IMR-90 (cell line): Measurements from ENCODE around the gene SDS. TPM values are rescaled to one million over a fixed set of nuclear protein-coding genes. Genes with fewer than 3 reads are reported as not detected.

Experiments
- ATAC-seq: fragments of 200-7000 bp; cut with Tn5 transposase; 2 replicates; pipeline ENCODE4 v1.9.1; 2020; ENCODE audit warnings: low read depth, mild to moderate bottlenecking, moderate library complexity
- BruUV-seq: library from RNA; stranded (reverse); fragments of 400-500 nt; replicated peaks from 2 replicates; lab custom pipeline; 2021; lab: Mats Ljungman, UMichigan
- CTCF ChIA-PET: fragments of 300-600 bp; formaldehyde crosslinking; extraction: SDS; loops from one replicate; lab custom pipeline; 2021; ENCODE audit warnings: antibody characterized with exemption; lab: Yijun Ruan, JAX
- POLR2A ChIA-PET: fragments of 300-600 bp; sonication (Branson Sonifier 250); formaldehyde crosslinking; loops from one replicate; lab custom pipeline; 2022; ENCODE audit warnings: antibody characterized with exemption; ENCODE audit not compliant: unreplicated experiment; lab: Charles Lee
- DNase-seq: peaks from one replicate; pipeline ENCODE4 v3.0.0; 2013
- H2AFZ ChIP-seq: replicated peaks from 2 replicates; pipeline ENCODE3; 2013; ENCODE audit warnings: low read length, mild to moderate bottlenecking; ENCODE audit not compliant: poor library complexity
- H2AK5ac ChIP-seq: 2 replicates; pipeline ENCODE4 v1.6.1; 2013; ENCODE audit warnings: low read depth, low read length, inconsistent platforms
- H2AK9ac ChIP-seq: replicated peaks from 2 replicates; pipeline ENCODE3; 2013; ENCODE audit warnings: mild to moderate bottlenecking, low read depth, low read length, moderate library complexity; ENCODE audit not compliant: poor library complexity
- H2BK120ac ChIP-seq: 2 replicates; pipeline ENCODE4 v1.6.1; 2013; ENCODE audit warnings: low read depth, low read length, inconsistent platforms
- H2BK15ac ChIP-seq: 3 replicates; pipeline ENCODE4 v1.6.1; 2013; ENCODE audit warnings: low read depth, low read length, inconsistent platforms
- H2BK20ac ChIP-seq: 2 replicates; pipeline ENCODE4 v1.6.1; 2013; ENCODE audit warnings: low read depth, mild to moderate bottlenecking, inconsistent platforms, low read length, moderate library complexity
- H2BK5ac ChIP-seq: 2 replicates; pipeline ENCODE4 v1.6.1; 2013; ENCODE audit warnings: mild to moderate bottlenecking, low read depth, low read length, inconsistent platforms; ENCODE audit not compliant: poor library complexity, severe bottlenecking
- H3K14ac ChIP-seq: replicated peaks from 2 replicates; pipeline ENCODE4 v1.6.1; 2013; ENCODE audit warnings: low read depth, low read length, inconsistent platforms
- H3K18ac ChIP-seq: 2 replicates; pipeline ENCODE4 v1.6.1; 2013; ENCODE audit warnings: low read depth, low read length, control low read depth
- H3K23ac ChIP-seq: 2 replicates; pipeline ENCODE4 v1.6.1; 2013; ENCODE audit warnings: low read depth, low read length, inconsistent platforms
- H3K27ac ChIP-seq: 2 replicates; pipeline ENCODE4 v1.5.1; 2013; ENCODE audit warnings: mild to moderate bottlenecking, control low read depth, low read length; ENCODE audit not compliant: insufficient read depth
- H3K27me3 ChIP-seq: 2 replicates; pipeline ENCODE4 v1.6.1; 2013; ENCODE audit warnings: low read length; ENCODE audit not compliant: control insufficient read depth, insufficient read depth
- H3K36me3 ChIP-seq: 2 replicates; pipeline ENCODE4 v1.6.1; 2013; ENCODE audit warnings: low read length, mixed read lengths; ENCODE audit not compliant: control insufficient read depth, insufficient read depth
- H3K4ac ChIP-seq: 2 replicates; pipeline ENCODE4 v1.6.1; 2013; ENCODE audit warnings: low read depth, low read length, inconsistent platforms
- H3K4me1 ChIP-seq: 2 replicates; pipeline ENCODE4 v1.6.1; 2013; ENCODE audit warnings: low read length, mixed read lengths; ENCODE audit not compliant: control insufficient read depth, insufficient read depth
- H3K4me2 ChIP-seq: 2 replicates; pipeline ENCODE4 v1.6.1; 2013; ENCODE audit warnings: low read depth, mild to moderate bottlenecking, control low read depth, low read length, moderate library complexity
- H3K4me3 ChIP-seq: 2 replicates; pipeline ENCODE4 v1.5.1; 2013; ENCODE audit warnings: low read depth, mild to moderate bottlenecking, control low read depth, low read length, moderate library complexity; ENCODE audit not compliant: insufficient read depth
- H3K56ac ChIP-seq: 2 replicates; pipeline ENCODE4 v1.6.1; 2013; ENCODE audit warnings: low read length, inconsistent platforms; ENCODE audit not compliant: insufficient read depth; ENCODE audit errors: extremely low read depth
- H3K79me1 ChIP-seq, 2 experiments: 2 replicates each; pipeline ENCODE4 v1.6.1; 2013; ENCODE audit warnings: low read length in 2 of 2, inconsistent platforms in 1 of 2, low read depth in 1 of 2
- H3K9ac ChIP-seq: 2 replicates; pipeline ENCODE4 v1.6.1; 2013; ENCODE audit warnings: low read depth, low read length, control low read depth
- H3K9me1 ChIP-seq: 2 replicates; pipeline ENCODE4 v1.6.1; 2013; ENCODE audit warnings: low read length, inconsistent platforms; ENCODE audit not compliant: insufficient read depth
- H3K9me3 ChIP-seq: 2 replicates; pipeline ENCODE4 v1.6.1; 2013; ENCODE audit warnings: low read length; ENCODE audit not compliant: control insufficient read depth, insufficient read depth
- H4K20me1 ChIP-seq: 2 replicates; pipeline ENCODE4 v1.6.1; 2013; ENCODE audit warnings: low read length, inconsistent platforms; ENCODE audit not compliant: insufficient read depth
- H4K5ac ChIP-seq: 2 replicates; pipeline ENCODE4 v1.6.1; 2013; ENCODE audit warnings: mild to moderate bottlenecking, low read depth, low read length, control low read depth
- H4K8ac ChIP-seq, 2 experiments: 2 replicates each; pipeline ENCODE4 v1.6.1; 2013; ENCODE audit warnings: low read depth in 2 of 2, low read length in 2 of 2, control low read depth in 1 of 2, inconsistent platforms in 1 of 2
- H4K91ac ChIP-seq: 2 replicates; pipeline ENCODE4 v1.6.1; 2013; ENCODE audit warnings: low read depth, low read length, inconsistent platforms; ENCODE audit not compliant: insufficient read depth
- BHLHE40 ChIP-seq: fragments of 150-350 bp; IDR thresholded peaks from 2 replicates; pipeline ENCODE4 v1.6.1; 2016; ENCODE audit warnings: mild to moderate bottlenecking, low read depth, low read length
- CEBPB ChIP-seq: IDR thresholded peaks from 2 replicates; pipeline ENCODE4 v1.6.1; 2012; ENCODE audit warnings: low read depth, low read length, improper control_type of control experiment
- CHD1 ChIP-seq: IDR thresholded peaks from 2 replicates; pipeline ENCODE4 v1.6.1; 2012; ENCODE audit warnings: low read depth, low read length, improper control_type of control experiment
- CTCF ChIP-seq: conservative IDR thresholded peaks from 2 replicates; pipeline ENCODE4 v1.5.1; 2012; ENCODE audit warnings: mild to moderate bottlenecking, low read depth, low read length, improper control_type of control experiment
- ELK1 ChIP-seq: fragments of 150-350 bp; IDR thresholded peaks from 2 replicates; pipeline ENCODE4 v1.6.1; 2016; ENCODE audit warnings: low read depth, mild to moderate bottlenecking, low read length, moderate library complexity, borderline replicate concordance
- FOS ChIP-seq: fragments of 150-350 bp; IDR thresholded peaks from 2 replicates; pipeline ENCODE4 v1.6.1; 2016; ENCODE audit warnings: low read depth, low read length
- MAFK ChIP-seq: IDR thresholded peaks from 2 replicates; pipeline ENCODE4 v1.6.1; 2012; ENCODE audit warnings: low read depth, low read length, improper control_type of control experiment
- MAZ ChIP-seq: IDR thresholded peaks from 2 replicates; pipeline ENCODE4 v1.6.1; 2012; ENCODE audit warnings: low read depth, mild to moderate bottlenecking, low read length, improper control_type of control experiment, moderate library complexity, borderline replicate concordance
- POLR2A ChIP-seq: IDR thresholded peaks from 2 replicates; pipeline ENCODE4 v1.6.1; 2012; ENCODE audit warnings: mild to moderate bottlenecking, low read depth, low read length
- RAD21 ChIP-seq: IDR thresholded peaks from 2 replicates; pipeline ENCODE4 v1.6.1; 2012; ENCODE audit warnings: low read length, improper control_type of control experiment
- RFX5 ChIP-seq: IDR thresholded peaks from 2 replicates; pipeline ENCODE4 v1.8.0; 2012; ENCODE audit warnings: low read depth, mild to moderate bottlenecking, low read length, moderate library complexity
- SMC3 ChIP-seq: fragments of 150-350 bp; IDR thresholded peaks from 2 replicates; pipeline ENCODE4 v1.6.1; 2016; ENCODE audit warnings: low read depth, mild to moderate bottlenecking, antibody characterized with exemption, low read length, moderate library complexity
- USF2 ChIP-seq: fragments of 150-350 bp; IDR thresholded peaks from 2 replicates; pipeline ENCODE4 v1.6.1; 2017; ENCODE audit warnings: mild to moderate bottlenecking, antibody characterized with exemption, low read length, low read depth
- WGBS, 2 experiments: methylation state at CpG; one replicate each; pipeline versions ENCODE4 v1.1.5 to v1.1.7; 2013; ENCODE audit warnings: missing lambda C conversion rate in 2 of 2; ENCODE audit not compliant: insufficient read length in 1 of 2; ENCODE audit errors: extremely low coverage in 2 of 2; 5-methylcytosine and 5-hydroxymethylcytosine counted together
- dilution Hi-C: fragments of 300-500 bp; cut with HindIII; formaldehyde crosslinking; loops from one replicate; pipeline ENCODE4 v1.14.3; 2018; ENCODE audit warnings: low sequenced_read_pairs; ENCODE audit not compliant: unreplicated experiment
- in situ Hi-C: fragments of 300-500 bp; cut with MboI; formaldehyde crosslinking; loops from 3 replicates; pipeline ENCODE4 v1.14.3; 2019; ENCODE audit warnings: low sequenced_read_pairs, inconsistent platforms, mixed read lengths
- intact Hi-C: fragments of 100-400 bp; cut with micrococcal nuclease; formaldehyde crosslinking; loops from 2 replicates; pipeline ENCODE4 v1.10.0; 2022
- polyA plus RNA-seq, 3 experiments: library from polyadenylated mRNA; depleted of rRNA; stranded (reverse); fragments of >200 nt; gene quantifications; 2 replicates each; pipeline ENCODE4 v1.2.3, GENCODE V29; 2012; ENCODE audit warnings: low replicate concordance in 1 of 3
- total RNA-seq: library from RNA; depleted of rRNA; stranded (reverse); fragments of >200 nt; gene quantifications from 2 replicates; pipeline ENCODE4 v1.2.3, GENCODE V29; 2012

Gene SDS
- total and polyA plus RNA-seq, 2 of the 4 experiments (the other 2 are of a cell fraction): not detected

- Histone ChIP-seq H3K36me3 (peaks cover 32% of the 10 kb centered on the region), H3K23ac (no peak overlapping the region), H4K5ac (no peak overlapping the region), H4K91ac (no peak overlapping the region), H4K8ac (no peak overlapping the region), H3K9ac (no peak overlapping the region), H3K14ac (no peak overlapping the region), H2BK5ac (no peak overlapping the region), H3K4me1 (no peaks in the 10 kb centered on the region), H2BK15ac (no peak overlapping the region), H3K4me3 (no peak overlapping the region), H2AK5ac (no peak overlapping the region), H3K9me3 (no peaks in the 10 kb centered on the region), H3K27ac (no peak overlapping the region), H3K4me2 (no peak overlapping the region), H3K56ac (no peak overlapping the region), H3K79me1 (no peaks in the 10 kb centered on the region), H3K4ac (no peak overlapping the region), H2BK20ac (no peak overlapping the region), H2AFZ (no peak overlapping the region), H3K18ac (no peak overlapping the region), H4K20me1 (no peaks in the 10 kb centered on the region), H3K9me1 (no peaks in the 10 kb centered on the region; the same call in 1 of the 2 replicates), H2AK9ac (no peak overlapping the region), H3K27me3 (no peaks in the 10 kb centered on the region), H2BK120ac (no peak overlapping the region)
- ATAC-seq (no peak), DNase-seq (no peak)
- intact Hi-C loops (no loop called here), in situ Hi-C loops (no loop called here), dilution Hi-C loops (no loop called here)
- CTCF ChIA-PET: no interaction called here
- 80% methylated on average over 3 of the region's 14 CpGs; no CpG with 5 or more reads in 1 of the 2 experiments for WGBS, 2 experiments
- no TSS peak for BruUV-seq
- TF ChIP-seq RAD21 (no peak), ELK1 (no peak), SMC3 (no peak), FOS (no peak), CHD1 (no peak), POLR2A (no peak), CTCF (no peak), RFX5 (no peak), USF2 (no peak), MAFK (no peak), BHLHE40 (no peak), CEBPB (no peak), MAZ (no peak)
- POLR2A ChIA-PET: no interaction called here
Measured at GRCh38 chr12:113384778-113385177, 18.9 kb downstream of the SDS start.
